K562 (cell line): ENCODE data around the gene CADPS2. TPM values are rescaled to one million over a fixed set of nuclear protein-coding genes. Genes with fewer than 3 reads are reported as not detected.

ENCODE experiments used
- ATAC-seq: fragments of 200-7000 bp; cut with Tn5 transposase; 3 replicates; pipeline ENCODE4 v1.9.1; 2020; ENCODE audit warnings: moderate library complexity
- BruUV-seq: library from RNA; stranded (reverse); fragments of 400-500 nt; replicated peaks from 2 replicates; lab custom pipeline; 2021; lab: Mats Ljungman, UMichigan
- CTCF ChIA-PET: fragments of 300-600 bp; formaldehyde crosslinking; extraction: SDS; loops from one replicate; lab custom pipeline; 2021; ENCODE audit warnings: low intra/inter-chr PET ratio; lab: Yijun Ruan, JAX
- POLR2A ChIA-PET: fragments of 300-600, 350-650 bp; sonication (Branson Sonifier 250); formaldehyde crosslinking; extraction: SDS; loops from one replicate; lab custom pipeline; 2021; ENCODE audit warnings: antibody characterized with exemption, inconsistent platforms; lab: Yijun Ruan, JAX
- DNase-seq, 4 experiments: peaks; one replicate each; pipeline versions ENCODE4 v3.0.0 to v3.0.0-alpha.2; 2011 to 2018; ENCODE audit warnings: low spot score in 3 of 4, mixed read lengths in 3 of 4; ENCODE audit errors: extremely low read depth in 1 of 4
- FAIRE-seq: peaks from 2 replicates; lab custom pipeline; 2011; peaks lifted over from hg19 to GRCh38; lab: Jason Lieb, UNC
- H2AFZ ChIP-seq: 2 replicates; pipeline ENCODE4 v1.6.0; 2011; ENCODE audit warnings: low read depth, low read length, control low read depth, inconsistent platforms
- H3K27ac ChIP-seq: fragments of 200-600 bp; 3 replicates; pipeline ENCODE4 v1.8.0; 2011; ENCODE audit warnings: low read depth, mild to moderate bottlenecking, control low read depth, inconsistent platforms, low read length, moderate library complexity, mixed read lengths; ENCODE audit errors: extremely low read depth
- H3K27me3 ChIP-seq, 2 experiments: fragments of 300-600 bp in 1 of 2; 2 replicates in 1 of 2; 3 replicates in 1 of 2; pipeline versions ENCODE4 v1.6.0 to v1.8.0; 2011; ENCODE audit warnings: inconsistent platforms in 2 of 2, low read length in 2 of 2, mild to moderate bottlenecking in 1 of 2, mixed read lengths in 1 of 2, moderate library complexity in 1 of 2; ENCODE audit not compliant: control insufficient read depth in 2 of 2, insufficient read depth in 2 of 2
- H3K36me3 ChIP-seq: fragments of 300-600 bp; 3 replicates; pipeline ENCODE4 v1.8.0; 2011; ENCODE audit warnings: mild to moderate bottlenecking, low read length, inconsistent platforms; ENCODE audit not compliant: control insufficient read depth, insufficient read depth
- H3K4me1 ChIP-seq, 2 experiments: fragments of 200-600 bp in 1 of 2; replicated peaks in 1 of 2; 2 replicates in 1 of 2; 3 replicates in 1 of 2; pipeline versions ENCODE4 v1.5.1 to v1.8.0; 2011; ENCODE audit warnings: inconsistent platforms in 2 of 2, low read length in 2 of 2, mild to moderate bottlenecking in 1 of 2, mixed read lengths in 1 of 2, moderate library complexity in 1 of 2; ENCODE audit not compliant: control insufficient read depth in 2 of 2, insufficient read depth in 2 of 2
- H3K4me2 ChIP-seq: 2 replicates; pipeline ENCODE4 v1.6.1; 2011; ENCODE audit warnings: low read length, control low read depth, inconsistent platforms, mixed read lengths; ENCODE audit not compliant: insufficient read depth
- H3K4me3 ChIP-seq: fragments of 200-600 bp; sonication (generic), shearing (Covaris generic); 2 replicates; pipeline ENCODE4 v1.5.1; 2016; ENCODE audit warnings: control low read depth, inconsistent platforms
- H3K79me2 ChIP-seq: fragments of 200-600 bp; 3 replicates; pipeline ENCODE4 v1.8.0; 2011; ENCODE audit warnings: low read length, inconsistent platforms; ENCODE audit not compliant: control insufficient read depth, insufficient read depth
- H3K9ac ChIP-seq, 2 experiments: 2 replicates each; pipeline versions ENCODE4 v1.6.0 to v1.6.1; 2011; ENCODE audit warnings: low read depth in 2 of 2, low read length in 2 of 2, control low read depth in 1 of 2, inconsistent platforms in 1 of 2, mild to moderate bottlenecking in 1 of 2, mixed read lengths in 1 of 2; ENCODE audit not compliant: insufficient read depth in 1 of 2
- H3K9me1 ChIP-seq: one replicate; pipeline ENCODE4 v1.6.0; 2011; ENCODE audit warnings: inconsistent platforms, mild to moderate bottlenecking, low read length, moderate library complexity; ENCODE audit not compliant: control insufficient read depth, insufficient read depth
- H3K9me3 ChIP-seq: replicated peaks from 2 replicates; pipeline ENCODE4 v1.5.1; 2011; ENCODE audit warnings: low read depth, low read length, inconsistent platforms; ENCODE audit not compliant: control insufficient read depth, insufficient read depth
- H4K20me1 ChIP-seq: replicated peaks from 2 replicates; pipeline ENCODE4 v1.6.1; 2011; ENCODE audit warnings: low read length, inconsistent platforms, mixed read lengths; ENCODE audit not compliant: control insufficient read depth, insufficient read depth
- DPF2 ChIP-seq: fragments of 450-650 bp; IDR thresholded peaks from 2 replicates; pipeline ENCODE4 v1.6.1; 2016
- WGBS: fragments of 100-300 bp; shearing (Covaris generic); methylation state at CpG from one replicate; pipeline ENCODE4 v1.1.6; 2016; ENCODE audit warnings: low coverage, mixed read lengths; ENCODE audit not compliant: insufficient coverage; ENCODE audit errors: missing lambda C conversion rate; 5-methylcytosine and 5-hydroxymethylcytosine counted together
- in situ Hi-C: fragments of 300-500 bp; cut with MboI; formaldehyde crosslinking; loops from 4 replicates; pipeline ENCODE4 v1.15.0; 2018; ENCODE audit warnings: inconsistent platforms, mixed read lengths
- intact Hi-C: fragments of 100-400 bp; cut with micrococcal nuclease; formaldehyde crosslinking; loops from 2 replicates; pipeline ENCODE4 v1.14.2; 2022
- polyA plus RNA-seq, 8 experiments: library from polyadenylated mRNA; depleted of rRNA in 4 of 8; stranded (reverse) in 5 of 8; unstranded in 3 of 8; fragments of >200 nt; fragmentation: Nextera tagmentation in 2 of 8; fragmentation: Illumina TruSeq in 1 of 8; extraction: Ambion mirVana in 2 of 8; extraction: Trizol in 1 of 8; gene quantifications; 2 replicates each; pipeline versions ENCODE4 v1.2.1 to v1.2.3, GENCODE V29; 2011 to 2014; ENCODE audit warnings: inconsistent platforms in 1 of 8, missing spikeins in 1 of 8
- small RNA-seq: library from RNA; depleted of rRNA; stranded (forward); fragments of <200 nt; gene quantifications from one replicate; pipeline ENCODE3, GENCODE V24; 2014
- total RNA-seq, 7 experiments: library from RNA; depleted of rRNA in 6 of 7; stranded (reverse); fragments of >200 nt in 6 of 7; fragmentation: Illumina TruSeq in 2 of 7; extraction: Trizol in 2 of 7; gene quantifications; 2 replicates each; pipeline versions ENCODE4 v1.2.1 to v1.2.3, GENCODE V29; 2011 to 2021; ENCODE audit warnings: low replicate concordance in 1 of 7

The CADPS2 gene
- total and polyA plus RNA-seq, 9 of the 15 experiments (the other 6 are each of a cell fraction or from before 2014, with no cell fraction given), result 0.03 to 0.14 (median 0.04) TPM; not detected in 1

DNA sequence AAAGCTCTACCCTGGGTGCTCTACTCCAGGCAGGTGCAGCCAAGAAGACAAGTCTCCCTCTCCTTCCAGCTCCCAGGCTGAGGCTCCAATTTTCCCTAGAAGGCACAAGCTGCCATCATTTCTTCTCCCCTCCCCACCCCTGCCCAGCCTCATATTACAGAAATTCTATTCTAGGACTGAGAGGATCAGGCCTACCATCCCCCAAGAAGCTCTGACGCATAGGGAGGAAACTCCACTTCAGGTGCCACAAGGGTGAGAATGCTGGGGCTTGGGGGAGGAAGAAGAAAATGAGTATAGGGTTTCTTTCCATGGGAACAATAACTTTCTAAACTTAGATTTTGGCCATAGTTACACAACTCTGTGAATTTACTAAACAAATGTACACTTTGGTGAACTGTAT is 617.0 kb downstream of the CADPS2 start:
- H3K9me3 ChIP-seq, result no peaks in the 10 kb centered on the region

More for the DNA sequence above, 617.0 kb downstream of the CADPS2 start:
- Histone ChIP-seq H2AFZ (no peak overlapping the region), H3K79me2 (no peaks in the 10 kb centered on the region), H3K4me3 (no peak overlapping the region), H4K20me1 (no peaks in the 10 kb centered on the region), H3K4me1 (no peaks in the 10 kb centered on the region), H3K27ac (no peak overlapping the region), H3K27me3 (no peaks in the 10 kb centered on the region), H3K36me3 (no peaks in the 10 kb centered on the region), H3K4me2 (no peak overlapping the region), H3K9me1 (no peaks in the 10 kb centered on the region), H3K9ac (no peak overlapping the region)
- FAIRE-seq (no peak), ATAC-seq (no peak), DNase-seq (no peak)
- WGBS, result 7% methylated on average over 1 of the region's 1 CpG
- intact Hi-C loops (no loop called here), in situ Hi-C loops (no loop called here)
- CTCF ChIA-PET, result no interaction called here
- no peak for TF ChIP-seq DPF2
- POLR2A ChIA-PET, result no interaction called here
- BruUV-seq, result no TSS peak

Small RNAs within 50 kb of the gene (small RNA-seq; reads per million reads assigned to genes)
- gene AC006463.1, result not detected

Other genes starting within 250 kb of the CADPS2 start
- not detected in 2 replicates for gene RNF133, start 187.3 kb downstream of the CADPS2 start, total RNA-seq (2014; rRNA removed)
- not detected in 2 replicates for gene RNF133, start 187.3 kb downstream of the CADPS2 start, total RNA-seq (2014; rRNA removed; fragmentation: Illumina TruSeq; extraction: Trizol)
- not detected in 2 replicates for gene RNF133, start 187.3 kb downstream of the CADPS2 start, total RNA-seq (2015; rRNA removed; fragmentation: Illumina TruSeq; extraction: Trizol)
- not detected in 2 replicates for gene RNF133, start 187.3 kb downstream of the CADPS2 start, total RNA-seq (2021)
- not detected in 2 replicates for gene RNF133, start 187.3 kb downstream of the CADPS2 start, polyA plus RNA-seq (2011; rRNA removed)
- gene RNF133, start 187.3 kb downstream of the CADPS2 start, polyA plus RNA-seq (2014; fragmentation: Illumina TruSeq; extraction: Trizol), result not detected in 2 replicates
- not detected for gene RNF133, start 187.3 kb downstream of the CADPS2 start, polyA plus RNA-seq (2014; fragmentation: Nextera tagmentation; extraction: Ambion mirVana)
- gene RNF133, start 187.3 kb downstream of the CADPS2 start, polyA plus RNA-seq (2014; rRNA removed), result not detected in 2 replicates
- gene RNF148, start 183.5 kb downstream of the CADPS2 start, total RNA-seq (2014; rRNA removed), result not detected in 2 replicates
- not detected in 2 replicates for gene RNF148, start 183.5 kb downstream of the CADPS2 start, total RNA-seq (2014; rRNA removed; fragmentation: Illumina TruSeq; extraction: Trizol)
- not detected in 2 replicates for gene RNF148, start 183.5 kb downstream of the CADPS2 start, total RNA-seq (2015; rRNA removed; fragmentation: Illumina TruSeq; extraction: Trizol)
- not detected in 2 replicates for gene RNF148, start 183.5 kb downstream of the CADPS2 start, total RNA-seq (2021)
- not detected in 2 replicates for gene RNF148, start 183.5 kb downstream of the CADPS2 start, polyA plus RNA-seq (2011; rRNA removed)
- gene RNF148, start 183.5 kb downstream of the CADPS2 start, polyA plus RNA-seq (2014; fragmentation: Illumina TruSeq; extraction: Trizol), result not detected in 2 replicates
- gene RNF148, start 183.5 kb downstream of the CADPS2 start, polyA plus RNA-seq (2014; fragmentation: Nextera tagmentation; extraction: Ambion mirVana), result not detected
- gene RNF148, start 183.5 kb downstream of the CADPS2 start, polyA plus RNA-seq (2014; rRNA removed), result not detected in 2 replicates
- not detected in 2 replicates for gene TAS2R16, start 109.2 kb upstream of the CADPS2 start, total RNA-seq (2014; rRNA removed)
- gene TAS2R16, start 109.2 kb upstream of the CADPS2 start, total RNA-seq (2014; rRNA removed; fragmentation: Illumina TruSeq; extraction: Trizol), result not detected in 2 replicates
- not detected in 2 replicates for gene TAS2R16, start 109.2 kb upstream of the CADPS2 start, total RNA-seq (2015; rRNA removed; fragmentation: Illumina TruSeq; extraction: Trizol)
- gene TAS2R16, start 109.2 kb upstream of the CADPS2 start, total RNA-seq (2021), result not detected in 2 replicates
- gene TAS2R16, start 109.2 kb upstream of the CADPS2 start, polyA plus RNA-seq (2011; rRNA removed), result not detected in 2 replicates
- gene TAS2R16, start 109.2 kb upstream of the CADPS2 start, polyA plus RNA-seq (2014; fragmentation: Illumina TruSeq; extraction: Trizol), result not detected in 2 replicates
- not detected for gene TAS2R16, start 109.2 kb upstream of the CADPS2 start, polyA plus RNA-seq (2014; fragmentation: Nextera tagmentation; extraction: Ambion mirVana)
- not detected in 2 replicates for gene TAS2R16, start 109.2 kb upstream of the CADPS2 start, polyA plus RNA-seq (2014; rRNA removed)